Activated CD8-positive, alpha-beta memory T cell treated with anti-CD3 and anti-CD28 coated beads, Interleukin-2, amount 10 ng/mL, durations not matched to agents 7 days and 5 days (primary cell): ENCODE measurements around the gene LTO1. TPM values are rescaled to one million over a fixed set of nuclear protein-coding genes. Genes with fewer than 3 reads are reported as not detected.
"Not testable (repeated sequence)": the region's sequence is repeated elsewhere in the genome, so short reads cannot be mapped to it uniquely, and the experiment has no call there.

Source experiments
- ATAC-seq: fragments of 150-1000 bp; cut with Tn5 transposase; one replicate; pipeline ENCODE4 v1.10.0; 2021; ENCODE audit warnings: moderate library complexity
- CTCF ChIA-PET: fragments of 350-600 bp; sonication (Branson Sonifier 250); formaldehyde crosslinking; loops from one replicate; lab custom pipeline; 2021; ENCODE audit warnings: antibody characterized with exemption; lab: Charles Lee
- DNase-seq: peaks from one replicate; pipeline ENCODE4 v3.0.0-alpha.2; 2020
- H3K27ac Mint-ChIP-seq: one replicate; pipeline ENCODE4 v1.8.0; 2021; ENCODE audit warnings: mild to moderate bottlenecking, mixed read lengths
- H3K27me3 Mint-ChIP-seq: one replicate; pipeline ENCODE4 v1.8.0; 2021; ENCODE audit warnings: mixed read lengths
- H3K36me3 Mint-ChIP-seq: one replicate; pipeline ENCODE4 v1.8.0; 2021; ENCODE audit warnings: mild to moderate bottlenecking, mixed read lengths
- H3K4me1 Mint-ChIP-seq: one replicate; pipeline ENCODE4 v1.8.0; 2021; ENCODE audit warnings: mixed read lengths
- H3K4me3 Mint-ChIP-seq: one replicate; pipeline ENCODE4 v1.8.0; 2021; ENCODE audit warnings: mild to moderate bottlenecking, moderate library complexity, mixed read lengths
- H3K9me3 Mint-ChIP-seq: one replicate; pipeline ENCODE4 v1.8.0; 2022; ENCODE audit warnings: low read depth, mixed read lengths
- total RNA-seq, 2 experiments: library from RNA; stranded (reverse); gene quantifications; one replicate each; pipeline ENCODE4 v1.2.3, GENCODE V29; 2021

Gene LTO1
- total RNA-seq, 2 experiments from 2014 or later: 24.0 to 26.3 TPM

- Mint-ChIP-seq H3K4me1 (peaks cover 2% of the 10 kb centered on the region), H3K36me3 (no peaks in the 10 kb centered on the region), H3K27ac (no peak overlapping the region), H3K9me3 (no peaks in the 10 kb centered on the region), H3K4me3 (no peak overlapping the region), H3K27me3 (peaks cover 59% of the 10 kb centered on the region)
- CTCF ChIA-PET: interaction anchor here (1.5 kb wide), 1 partner anchor 10 kb away, joined by 4 read pairs; no protein-coding TSS in a partner anchor
- DNase-seq (no peak), ATAC-seq (no peak)
Observed at GRCh38 chr11:69634069-69634468, 41.1 kb downstream of the LTO1 start.

GRCh38 chr11:69632900-69633299, 42.3 kb downstream of the LTO1 start:
- ATAC-seq: no peak
- peaks cover 52% of the 10 kb centered on the region for H3K27me3 Mint-ChIP-seq
- no peaks in the 10 kb centered on the region for H3K36me3 Mint-ChIP-seq
- no peaks in the 10 kb centered on the region for H3K4me1 Mint-ChIP-seq
- H3K4me3 Mint-ChIP-seq: no peak overlapping the region
- DNase-seq: no peak
- H3K27ac Mint-ChIP-seq: no peak overlapping the region
- no peaks in the 10 kb centered on the region for H3K9me3 Mint-ChIP-seq
- CTCF ChIA-PET: interaction anchor here (1.0 to 1.5 kb wide), 2 partner anchors 10 to 11 kb away, joined by 3 to 4 read pairs; no protein-coding TSS in a partner anchor

- Mint-ChIP-seq H3K27ac (no peak overlapping the region), H3K4me3 (no peak overlapping the region), H3K4me1 (no peaks in the 10 kb centered on the region), H3K9me3 (no peaks in the 10 kb centered on the region), H3K27me3 (peaks cover 34% of the 10 kb centered on the region), H3K36me3 (no peaks in the 10 kb centered on the region)
- no peak for DNase-seq
- no peak for ATAC-seq
- CTCF ChIA-PET: interaction anchor here (1.8 kb wide), 1 partner anchor 13 kb away, joined by 4 read pairs; no protein-coding TSS in a partner anchor
Observed at GRCh38 chr11:69630424-69630823, 44.7 kb downstream of the LTO1 start.

- DNase-seq (no peak), ATAC-seq (no peak)
- Mint-ChIP-seq H3K27ac (no peak overlapping the region), H3K36me3 (no peaks in the 10 kb centered on the region), H3K27me3 (peaks cover 34% of the 10 kb centered on the region), H3K4me3 (no peak overlapping the region), H3K9me3 (no peaks in the 10 kb centered on the region), H3K4me1 (no peaks in the 10 kb centered on the region)
- CTCF ChIA-PET: no interaction called here
Observed at GRCh38 chr11:69630017-69630416, 45.1 kb downstream of the LTO1 start.

- CTCF ChIA-PET: interaction anchor here (2.4 kb wide), 1 partner anchor 15 kb away, joined by 7 read pairs; no protein-coding TSS in a partner anchor
- Mint-ChIP-seq H3K27ac (no peak overlapping the region), H3K9me3 (no peaks in the 10 kb centered on the region), H3K27me3 (peaks cover 29% of the 10 kb centered on the region), H3K36me3 (no peaks in the 10 kb centered on the region), H3K4me1 (no peaks in the 10 kb centered on the region), H3K4me3 (no peak overlapping the region)
- ATAC-seq: no peak
- DNase-seq: no peak
Observed at GRCh38 chr11:69627551-69627950, 47.6 kb downstream of the LTO1 start.

GRCh38 chr11:69625476-69625875, 49.7 kb downstream of the LTO1 start:
- Mint-ChIP-seq H3K27me3 (peaks cover 22% of the 10 kb centered on the region), H3K4me1 (no peaks in the 10 kb centered on the region), H3K4me3 (no peak overlapping the region), H3K36me3 (no peaks in the 10 kb centered on the region), H3K9me3 (no peaks in the 10 kb centered on the region), H3K27ac (no peak overlapping the region)
- CTCF ChIA-PET: no interaction called here
- ATAC-seq (no peak), DNase-seq (no peak)

GRCh38 chr11:69624293-69624692, 50.9 kb downstream of the LTO1 start:
- H3K9me3 Mint-ChIP-seq: no peaks in the 10 kb centered on the region
- no peak overlapping the region for H3K27ac Mint-ChIP-seq
- ATAC-seq: no peak
- H3K36me3 Mint-ChIP-seq: no peaks in the 10 kb centered on the region
- no peaks in the 10 kb centered on the region for H3K4me1 Mint-ChIP-seq
- H3K27me3 Mint-ChIP-seq: peaks cover 23% of the 10 kb centered on the region
- DNase-seq: no peak
- no peak overlapping the region for H3K4me3 Mint-ChIP-seq
- CTCF ChIA-PET: no interaction called here

GRCh38 chr11:69622097-69622681, 53.0 kb downstream of the LTO1 start:
- H3K36me3 Mint-ChIP-seq, H3K4me3 Mint-ChIP-seq, CTCF ChIA-PET, ATAC-seq, H3K27ac Mint-ChIP-seq, H3K9me3 Mint-ChIP-seq, H3K4me1 Mint-ChIP-seq, DNase-seq: not testable (repeated sequence)
- peaks cover 24% of the 10 kb centered on the region for H3K27me3 Mint-ChIP-seq

GRCh38 chr11:69620683-69621290, 54.4 kb downstream of the LTO1 start:
- CTCF ChIA-PET: no interaction called here
- no peak for DNase-seq
- Mint-ChIP-seq H3K4me3 (no peak overlapping the region), H3K4me1 (no peaks in the 10 kb centered on the region), H3K36me3 (no peaks in the 10 kb centered on the region), H3K27ac (no peak overlapping the region), H3K27me3 (peaks cover 23% of the 10 kb centered on the region), H3K9me3 (no peaks in the 10 kb centered on the region)
- ATAC-seq: no peak

- ATAC-seq: no peak
- Mint-ChIP-seq H3K4me3 (no peak overlapping the region), H3K27ac (no peak overlapping the region), H3K27me3 (peaks cover 10% of the 10 kb centered on the region), H3K4me1 (no peaks in the 10 kb centered on the region), H3K9me3 (no peaks in the 10 kb centered on the region), H3K36me3 (no peaks in the 10 kb centered on the region)
- CTCF ChIA-PET: no interaction called here
- no peak for DNase-seq
Observed at GRCh38 chr11:69618237-69618636, 56.9 kb downstream of the LTO1 start.

GRCh38 chr11:69617682-69618081, 57.5 kb downstream of the LTO1 start:
- CTCF ChIA-PET: no interaction called here
- DNase-seq: no peak
- H3K4me3 Mint-ChIP-seq: no peak overlapping the region
- no peaks in the 10 kb centered on the region for H3K36me3 Mint-ChIP-seq
- peaks cover 9% of the 10 kb centered on the region for H3K27me3 Mint-ChIP-seq
- no peak for ATAC-seq
- no peaks in the 10 kb centered on the region for H3K4me1 Mint-ChIP-seq
- H3K27ac Mint-ChIP-seq: no peak overlapping the region
- H3K9me3 Mint-ChIP-seq: no peaks in the 10 kb centered on the region

GRCh38 chr11:69617220-69617619, 57.9 kb downstream of the LTO1 start:
- ATAC-seq: no peak
- Mint-ChIP-seq H3K4me3 (no peak overlapping the region), H3K9me3 (no peaks in the 10 kb centered on the region), H3K4me1 (no peaks in the 10 kb centered on the region), H3K36me3 (no peaks in the 10 kb centered on the region), H3K27ac (no peak overlapping the region), H3K27me3 (peaks cover 7% of the 10 kb centered on the region)
- no peak for DNase-seq
- CTCF ChIA-PET: no interaction called here
